Keratinocyte (primary cell): ENCODE results near the gene REPS2.

Source experiments
- CTCF ChIP-seq, 3 experiments: IDR thresholded peaks in 1 of 3; conservative IDR thresholded peaks in 1 of 3; optimal IDR thresholded peaks in 1 of 3; 2 replicates in 2 of 3; 3 replicates in 1 of 3; pipeline versions ENCODE3 to v1.5.1; 2011; ENCODE audit warnings: low read length in 3 of 3, mild to moderate bottlenecking in 3 of 3, moderate library complexity in 2 of 3, control low read depth in 1 of 3, inconsistent platforms in 1 of 3; ENCODE audit not compliant: insufficient read depth in 2 of 3; ENCODE audit errors: extremely low read depth in 1 of 3
- EZH2 ChIP-seq: IDR thresholded peaks from one replicate; pipeline ENCODE4 v1.6.1; 2012; ENCODE audit warnings: inconsistent platforms, mild to moderate bottlenecking, low read length, moderate library complexity

GRCh38 chrX:16994736-16995135 is 48.3 kb downstream of the REPS2 start:
- TF ChIP-seq EZH2: no peak
- TF ChIP-seq CTCF (optimal IDR thresholded peaks at IDR 0.05 in 1 of 3, IDR thresholded peaks at IDR 0.05 in 1 of 3, conservative IDR thresholded peaks at IDR 0.05 in 1 of 3; ENCODE audit: extremely low read depth in 1 of 3, insufficient read depth in 2 of 3, low read length in 3 of 3): no peak
